ENCODE measurements around the gene ANO8.

Gene ANO8

DNA sequence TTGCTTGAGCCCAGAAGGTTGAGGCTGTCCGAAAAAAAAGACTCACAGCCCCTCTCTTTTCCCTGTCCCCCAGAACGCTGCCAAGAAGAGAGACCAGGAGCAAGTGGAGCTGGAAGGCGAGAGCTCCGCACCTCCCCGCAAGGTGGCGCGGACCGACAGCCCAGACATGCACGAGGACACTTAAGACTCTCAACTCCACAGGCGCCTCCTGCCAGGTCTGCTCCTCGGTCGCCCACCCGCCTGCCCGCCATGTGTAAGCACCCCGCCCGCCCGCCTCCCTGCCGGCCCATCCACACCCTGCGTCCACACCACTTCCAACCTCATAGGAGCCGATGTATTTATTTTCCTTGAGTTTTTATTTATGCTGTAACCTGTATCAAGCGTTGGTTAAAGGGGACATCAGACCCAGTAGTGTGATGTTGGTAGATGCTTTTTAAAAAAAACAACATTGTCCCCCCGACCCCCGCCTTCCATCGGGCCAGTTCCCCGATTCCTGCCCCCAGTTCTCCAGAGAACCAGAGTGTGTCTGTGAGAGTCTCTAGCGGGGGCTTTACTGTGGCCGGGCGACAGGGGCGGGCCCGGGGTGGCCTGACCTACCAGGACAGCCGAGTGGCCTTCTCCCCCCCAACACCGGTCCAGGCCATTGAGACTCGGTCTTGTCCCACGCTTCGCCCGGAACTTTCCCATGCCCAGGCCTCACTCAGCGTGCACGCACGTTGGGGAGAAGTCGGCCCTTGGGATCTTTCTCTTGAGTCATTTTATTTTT lies 15.0 kb downstream of the ANO8 start:
- WGBS (ENCODE audit: insufficient coverage): 97% methylated on average over 27 of the region's 40 CpGs
- ChIA-PET POLR2A (interaction anchor here (0.6 kb wide), 1 partner anchor 279 kb away, joined by 3 read pairs; no protein-coding TSS in a partner anchor), CTCF (interaction anchor here (0.7 kb wide), 1 partner anchor 13 kb away, joined by 3 read pairs; no protein-coding TSS in a partner anchor)
- Histone ChIP-seq H3K9me3 (ENCODE audit: control extremely low read depth in 1 of 5, control insufficient read depth in 4 of 5, insufficient read depth in 2 of 5, low read depth in 1 of 5, low read length in 4 of 5) (no peaks in the 10 kb centered on the region), H3K27me3 (replicated peaks in 2 of 5; ENCODE audit: control insufficient read depth in 4 of 5, insufficient read depth in 5 of 5, low read length in 4 of 5) (no peaks in the 10 kb centered on the region), H3K36me3 (ENCODE audit: control insufficient read depth in 4 of 4, insufficient read depth in 4 of 4, low read length in 3 of 4) (peaks cover 0 to 52% (median 36%) of the 10 kb centered on the region in 4 experiments), H3K27ac (ENCODE audit: insufficient read depth in 1 of 2, low read depth in 1 of 2, low read length in 2 of 2, poor library complexity in 1 of 2, severe bottlenecking in 2 of 2) (no peak overlapping the region), H3K4me1 (ENCODE audit: control extremely low read depth in 1 of 4, control insufficient read depth in 4 of 4, insufficient read depth in 4 of 4, low read length in 3 of 4) (peaks cover 0 to 10% (median 8%) of the 10 kb centered on the region in 4 experiments), H3K4me3 (ENCODE audit: control insufficient read depth in 1 of 7, extremely low read depth in 1 of 7, insufficient read depth in 4 of 7, low read depth in 2 of 7, low read length in 6 of 7) (no peak overlapping the region)
- no peak for DNase-seq

- H3K36me3 ChIP-seq (ENCODE audit: control insufficient read depth in 4 of 4, insufficient read depth in 4 of 4, low read length in 3 of 4): peaks cover 0 to 59% (median 43%) of the 10 kb centered on the region in 4 experiments
- H3K4me1 ChIP-seq (ENCODE audit: control extremely low read depth in 1 of 4, control insufficient read depth in 4 of 4, insufficient read depth in 4 of 4, low read length in 3 of 4): peaks cover 0 to 10% (median 4%) of the 10 kb centered on the region in 4 experiments
- no peaks in the 10 kb centered on the region for H3K27me3 ChIP-seq (replicated peaks in 2 of 5; ENCODE audit: control insufficient read depth in 4 of 5, insufficient read depth in 5 of 5, low read length in 4 of 5)
- H3K27ac ChIP-seq (ENCODE audit: insufficient read depth in 1 of 2, low read depth in 1 of 2, low read length in 2 of 2, poor library complexity in 1 of 2, severe bottlenecking in 2 of 2): no peak overlapping the region
- POLR2A ChIA-PET: interaction anchor here (0.6 kb wide), 1 partner anchor 278 kb away, joined by 3 read pairs; no protein-coding TSS in a partner anchor
- no peak for DNase-seq
- CTCF ChIA-PET: interaction anchor here (0.7 to 0.8 kb wide), 2 partner anchors 12 to 68 kb away, joined by 3 read pairs; no protein-coding TSS in a partner anchor
- H3K9me3 ChIP-seq (ENCODE audit: control extremely low read depth in 1 of 5, control insufficient read depth in 4 of 5, insufficient read depth in 2 of 5, low read depth in 1 of 5, low read length in 4 of 5): no peaks in the 10 kb centered on the region
- no peak overlapping the region for H3K4me3 ChIP-seq (ENCODE audit: control insufficient read depth in 1 of 7, extremely low read depth in 1 of 7, insufficient read depth in 4 of 7, low read depth in 2 of 7, low read length in 6 of 7)
- WGBS (ENCODE audit: insufficient coverage): 48% methylated on average over 4 of the region's 6 CpGs
These were observed 15.7 kb downstream of the ANO8 start for GRCh38 chr19:17318966-17319365.

- no peak for DNase-seq
- ChIA-PET POLR2A (no interaction called here), CTCF (interaction anchor here (1.6 kb wide), 1 partner anchor 8 kb away, joined by 5 read pairs; no protein-coding TSS in a partner anchor)
- Histone ChIP-seq H3K9me3 (ENCODE audit: control extremely low read depth in 1 of 5, control insufficient read depth in 4 of 5, insufficient read depth in 2 of 5, low read depth in 1 of 5, low read length in 4 of 5) (no peaks in the 10 kb centered on the region), H3K4me3 (ENCODE audit: control insufficient read depth in 1 of 7, extremely low read depth in 1 of 7, insufficient read depth in 4 of 7, low read depth in 2 of 7, low read length in 6 of 7) (no peak overlapping the region), H3K27ac (ENCODE audit: insufficient read depth in 1 of 2, low read depth in 1 of 2, low read length in 2 of 2, poor library complexity in 1 of 2, severe bottlenecking in 2 of 2) (no peak overlapping the region), H3K36me3 (ENCODE audit: control insufficient read depth in 4 of 4, insufficient read depth in 4 of 4, low read length in 3 of 4) (peaks cover 0 to 49% (median 36%) of the 10 kb centered on the region in 4 experiments), H3K27me3 (replicated peaks in 2 of 5; ENCODE audit: control insufficient read depth in 4 of 5, insufficient read depth in 5 of 5, low read length in 4 of 5) (no peaks in the 10 kb centered on the region), H3K4me1 (ENCODE audit: control extremely low read depth in 1 of 4, control insufficient read depth in 4 of 4, insufficient read depth in 4 of 4, low read length in 3 of 4) (peaks cover 5 to 12% (median 11%) of the 10 kb centered on the region in 4 experiments)
- over 99% methylated on average over 18 of the region's 19 CpGs for WGBS (ENCODE audit: insufficient coverage)
These were observed 20.6 kb downstream of the ANO8 start for GRCh38 chr19:17314007-17314593.

- CTCF ChIA-PET: interaction anchor here (1.6 to 1.8 kb wide), 2 partner anchors 9 to 20 kb away, joined by 5 to 6 read pairs; no protein-coding TSS in a partner anchor
- 88% methylated on average over 14 of the region's 20 CpGs for WGBS (ENCODE audit: insufficient coverage)
- Histone ChIP-seq H3K4me1 (ENCODE audit: control extremely low read depth in 1 of 4, control insufficient read depth in 4 of 4, insufficient read depth in 4 of 4, low read length in 3 of 4) (peaks cover 5 to 15% (median 11%) of the 10 kb centered on the region in 4 experiments), H3K9me3 (ENCODE audit: control extremely low read depth in 1 of 5, control insufficient read depth in 4 of 5, insufficient read depth in 2 of 5, low read depth in 1 of 5, low read length in 4 of 5) (no peaks in the 10 kb centered on the region), H3K4me3 (ENCODE audit: control insufficient read depth in 1 of 7, extremely low read depth in 1 of 7, insufficient read depth in 4 of 7, low read depth in 2 of 7, low read length in 6 of 7) (no peak overlapping the region), H3K27me3 (replicated peaks in 2 of 5; ENCODE audit: control insufficient read depth in 4 of 5, insufficient read depth in 5 of 5, low read length in 4 of 5) (no peaks in the 10 kb centered on the region), H3K36me3 (ENCODE audit: control insufficient read depth in 4 of 4, insufficient read depth in 4 of 4, low read length in 3 of 4) (peaks cover 0 to 41% (median 31%) of the 10 kb centered on the region in 4 experiments), H3K27ac (ENCODE audit: insufficient read depth in 1 of 2, low read depth in 1 of 2, low read length in 2 of 2, poor library complexity in 1 of 2, severe bottlenecking in 2 of 2) (no peak overlapping the region)
- no peak for DNase-seq
- POLR2A ChIA-PET: no interaction called here
These were observed 22.2 kb downstream of the ANO8 start for GRCh38 chr19:17312189-17313113.

DNA sequence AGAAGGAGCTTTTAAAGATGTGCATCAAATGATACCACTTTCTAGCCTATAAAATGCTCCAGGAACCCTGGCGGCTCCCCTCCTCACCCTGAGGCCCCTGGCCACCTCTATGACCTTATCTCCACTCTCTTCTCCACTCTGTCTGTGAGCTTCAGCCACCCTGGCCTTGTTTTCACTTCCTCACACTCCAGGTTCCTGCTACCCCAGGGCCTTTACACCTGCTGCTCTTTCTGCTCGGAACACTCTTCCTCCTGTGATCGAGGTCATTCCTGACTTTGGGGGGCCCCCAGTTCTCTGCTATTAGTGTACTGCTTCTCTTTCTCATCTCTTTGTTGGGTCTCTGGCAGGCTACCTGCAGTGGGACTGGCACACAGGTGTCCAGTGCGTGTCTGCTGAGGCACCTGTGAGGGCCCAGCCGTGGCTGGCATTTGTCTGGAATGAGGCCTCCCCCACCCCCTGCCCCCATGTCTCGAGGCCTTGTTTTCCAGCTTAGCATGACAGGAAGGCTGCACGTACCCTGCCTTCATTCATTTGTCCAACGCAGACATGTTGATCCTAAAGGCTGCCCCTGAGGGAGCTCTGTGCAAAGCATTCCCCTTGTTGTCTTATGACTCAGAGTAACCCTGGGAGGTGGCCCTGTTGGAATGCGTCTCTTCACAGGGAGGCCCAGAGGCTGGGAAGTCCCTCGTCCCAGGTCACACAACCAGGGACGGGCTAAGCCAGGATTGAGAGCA lies 23.0 kb downstream of the ANO8 start:
- peaks cover 5 to 17% (median 14%) of the 10 kb centered on the region in 4 experiments for H3K4me1 ChIP-seq (ENCODE audit: control extremely low read depth in 1 of 4, control insufficient read depth in 4 of 4, insufficient read depth in 4 of 4, low read length in 3 of 4)
- no peak overlapping the region for H3K27ac ChIP-seq (ENCODE audit: insufficient read depth in 1 of 2, low read depth in 1 of 2, low read length in 2 of 2, poor library complexity in 1 of 2, severe bottlenecking in 2 of 2)
- peaks cover 0 to 41% (median 30%) of the 10 kb centered on the region in 4 experiments for H3K36me3 ChIP-seq (ENCODE audit: control insufficient read depth in 4 of 4, insufficient read depth in 4 of 4, low read length in 3 of 4)
- 88% methylated on average over 10 of the region's 11 CpGs for WGBS (ENCODE audit: insufficient coverage)
- H3K4me3 ChIP-seq (ENCODE audit: control insufficient read depth in 1 of 7, extremely low read depth in 1 of 7, insufficient read depth in 4 of 7, low read depth in 2 of 7, low read length in 6 of 7): no peak overlapping the region
- POLR2A ChIA-PET: no interaction called here
- CTCF ChIA-PET: interaction anchor here (1.8 kb wide), 1 partner anchor 21 kb away, joined by 6 read pairs; no protein-coding TSS in a partner anchor
- no peaks in the 10 kb centered on the region for H3K9me3 ChIP-seq (ENCODE audit: control extremely low read depth in 1 of 5, control insufficient read depth in 4 of 5, insufficient read depth in 2 of 5, low read depth in 1 of 5, low read length in 4 of 5)
- H3K27me3 ChIP-seq (replicated peaks in 2 of 5; ENCODE audit: control insufficient read depth in 4 of 5, insufficient read depth in 5 of 5, low read length in 4 of 5): no peaks in the 10 kb centered on the region
- DNase-seq: no peak

DNA sequence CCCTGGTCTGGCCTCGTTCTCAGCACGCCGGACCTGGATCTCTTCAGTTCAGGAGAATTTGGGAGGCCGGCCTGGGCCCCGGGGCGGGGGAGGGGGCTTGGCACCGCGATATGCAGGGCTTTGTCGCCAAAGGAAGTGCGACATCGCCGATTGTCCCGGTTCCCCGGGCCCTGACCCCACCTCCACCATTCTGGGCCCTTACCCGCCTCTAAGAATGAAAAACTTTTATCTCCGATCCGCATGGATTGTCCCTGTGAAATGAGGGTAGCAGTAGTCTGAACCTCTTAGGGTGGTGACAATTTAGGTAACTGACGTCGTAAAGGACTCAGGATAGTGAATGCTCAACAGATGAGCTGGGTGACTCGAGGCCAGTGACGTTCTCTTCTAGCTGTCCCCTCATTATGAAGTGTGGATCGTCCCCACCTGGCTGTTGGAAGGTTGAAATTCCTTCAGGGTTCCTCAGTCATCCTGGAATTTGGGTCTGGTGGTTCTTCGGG lies 24.6 kb downstream of the ANO8 start:
- WGBS (ENCODE audit: insufficient coverage): 7% methylated on average over 20 of the region's 23 CpGs
- POLR2A ChIA-PET: interaction anchor here (0.6 to 1.8 kb wide), 2 partner anchors 13 to 17 kb away, joined by 4 to 6 read pairs; no protein-coding TSS in a partner anchor
- H3K9me3 ChIP-seq (ENCODE audit: control extremely low read depth in 1 of 5, control insufficient read depth in 4 of 5, insufficient read depth in 2 of 5, low read depth in 1 of 5, low read length in 4 of 5): no peaks in the 10 kb centered on the region
- peaks cover 8 to 26% (median 22%) of the 10 kb centered on the region in 4 experiments for H3K4me1 ChIP-seq (ENCODE audit: control extremely low read depth in 1 of 4, control insufficient read depth in 4 of 4, insufficient read depth in 4 of 4, low read length in 3 of 4)
- peaks cover 0 to 33% (median 22%) of the 10 kb centered on the region in 4 experiments for H3K36me3 ChIP-seq (ENCODE audit: control insufficient read depth in 4 of 4, insufficient read depth in 4 of 4, low read length in 3 of 4)
- DNase-seq: peak in 1 of 3 donors; percentile 44
- H3K27ac ChIP-seq (ENCODE audit: insufficient read depth in 1 of 2, low read depth in 1 of 2, low read length in 2 of 2, poor library complexity in 1 of 2, severe bottlenecking in 2 of 2): peak overlapping the region; percentile 83 to 93
- no peaks in the 10 kb centered on the region for H3K27me3 ChIP-seq (replicated peaks in 2 of 5; ENCODE audit: control insufficient read depth in 4 of 5, insufficient read depth in 5 of 5, low read length in 4 of 5)
- CTCF ChIA-PET: interaction anchor here (1.3 kb wide), 1 partner anchor 17 kb away, joined by 6 read pairs; no protein-coding TSS in a partner anchor
- H3K4me3 ChIP-seq (ENCODE audit: control insufficient read depth in 1 of 7, extremely low read depth in 1 of 7, insufficient read depth in 4 of 7, low read depth in 2 of 7, low read length in 6 of 7): peak overlapping the region; percentile 70 to 96 (median 85)

Measured in common myeloid progenitor, CD34-positive (primary cell).